A549 (cell line): ENCODE data around the gene PDE7B.
A peak's percentile ranks its signal among the peaks of the same experiment; 100 is the strongest.

Source experiments
- BHLHE40 ChIP-seq: IDR thresholded peaks from 2 replicates; pipeline ENCODE4 v1.6.1; 2012; ENCODE audit warnings: low read depth, low read length, inconsistent platforms
- EP300 ChIP-seq, 2 experiments: fragments of >200 bp; sonication (Bioruptor Twin); formaldehyde crosslinking; IDR thresholded peaks; 2 replicates in 1 of 2; 3 replicates in 1 of 2; pipeline ENCODE4 v1.6.1; 2016 to 2017
- KDM5A ChIP-seq: fragments of 200-600 bp; sonication (generic); IDR thresholded peaks from 2 replicates; pipeline ENCODE4 v1.6.1; 2016; ENCODE audit warnings: antibody characterized with exemption, mild to moderate bottlenecking
- NFE2L2 ChIP-seq: fragments of 150-350 bp; conservative IDR thresholded peaks from 2 replicates; pipeline ENCODE4 v1.6.1; 2014; ENCODE audit warnings: low read length
- RAD21 ChIP-seq, 2 experiments: fragments of >200 bp in 1 of 2; sonication (Bioruptor Twin) in 1 of 2; formaldehyde crosslinking in 1 of 2; IDR thresholded peaks in 1 of 2; conservative IDR thresholded peaks in 1 of 2; 2 replicates in 1 of 2; 3 replicates in 1 of 2; pipeline ENCODE4 v1.6.1; 2012 to 2018; ENCODE audit warnings: inconsistent platforms in 1 of 2
- TF ChIP-seq, protein P1 (sequence below): fragments of >200 bp; sonication (Bioruptor Twin); formaldehyde crosslinking; IDR thresholded peaks from 3 replicates; pipeline ENCODE4 v1.5.1; 2016

DNA sequence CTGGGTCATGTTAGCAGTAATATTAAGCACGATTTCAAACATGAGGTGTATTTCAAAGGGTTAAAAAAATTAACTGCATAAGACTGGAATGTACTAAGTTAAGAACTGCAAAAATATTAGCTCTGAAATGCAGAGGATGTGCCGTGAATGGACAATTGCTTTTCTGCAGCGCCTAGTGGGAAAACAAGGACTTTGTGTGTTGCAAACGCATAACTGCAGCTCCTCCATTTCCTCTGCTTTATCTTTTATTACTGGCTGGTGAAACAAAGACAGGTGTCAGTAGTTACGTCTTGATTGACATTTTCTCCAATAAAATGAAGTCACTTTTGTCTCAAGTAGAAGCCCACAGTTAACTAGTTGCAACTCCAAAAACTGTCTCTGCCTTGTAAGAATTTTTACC is 1.7 kb downstream of the PDE7B start:
- TF ChIP-seq, protein P1, sequence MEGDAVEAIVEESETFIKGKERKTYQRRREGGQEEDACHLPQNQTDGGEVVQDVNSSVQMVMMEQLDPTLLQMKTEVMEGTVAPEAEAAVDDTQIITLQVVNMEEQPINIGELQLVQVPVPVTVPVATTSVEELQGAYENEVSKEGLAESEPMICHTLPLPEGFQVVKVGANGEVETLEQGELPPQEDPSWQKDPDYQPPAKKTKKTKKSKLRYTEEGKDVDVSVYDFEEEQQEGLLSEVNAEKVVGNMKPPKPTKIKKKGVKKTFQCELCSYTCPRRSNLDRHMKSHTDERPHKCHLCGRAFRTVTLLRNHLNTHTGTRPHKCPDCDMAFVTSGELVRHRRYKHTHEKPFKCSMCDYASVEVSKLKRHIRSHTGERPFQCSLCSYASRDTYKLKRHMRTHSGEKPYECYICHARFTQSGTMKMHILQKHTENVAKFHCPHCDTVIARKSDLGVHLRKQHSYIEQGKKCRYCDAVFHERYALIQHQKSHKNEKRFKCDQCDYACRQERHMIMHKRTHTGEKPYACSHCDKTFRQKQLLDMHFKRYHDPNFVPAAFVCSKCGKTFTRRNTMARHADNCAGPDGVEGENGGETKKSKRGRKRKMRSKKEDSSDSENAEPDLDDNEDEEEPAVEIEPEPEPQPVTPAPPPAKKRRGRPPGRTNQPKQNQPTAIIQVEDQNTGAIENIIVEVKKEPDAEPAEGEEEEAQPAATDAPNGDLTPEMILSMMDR = no peak
- no peak for TF ChIP-seq KDM5A
- TF ChIP-seq BHLHE40 = no peak
- 0 out of 5 replicates have a peak, but pooled peaks of 1 of the 2 experiments have one; percentile 2 for TF ChIP-seq RAD21 (conservative IDR thresholded peaks at IDR 0.05 in 1 of 2, IDR thresholded peaks at IDR 0.05 in 1 of 2)
- TF ChIP-seq NFE2L2 = no peak
- TF ChIP-seq EP300 (IDR thresholded peaks at IDR 0.05) = no peak
